HCT116 (cell line): ENCODE results near the gene RPUSD3. TPM values are rescaled to one million over a fixed set of nuclear protein-coding genes. Genes with fewer than 3 reads are reported as not detected.

Experiments
- ATAC-seq: fragments of 200-7000 bp; cut with Tn5 transposase; 2 replicates; pipeline ENCODE4 v1.9.1; 2020; ENCODE audit warnings: mild to moderate bottlenecking, moderate library complexity
- BruUV-seq: library from RNA; stranded (reverse); fragments of 400-500 nt; replicated peaks from 2 replicates; lab custom pipeline; 2021; lab: Mats Ljungman, UMichigan
- CTCF ChIA-PET: fragments of 300-600 bp; sonication (Branson Sonifier 250); formaldehyde crosslinking; loops from one replicate; lab custom pipeline; 2021; ENCODE audit warnings: antibody characterized with exemption; lab: Charles Lee
- POLR2A ChIA-PET: fragments of 300-600, 350-600 bp; sonication (Branson Sonifier 250); formaldehyde crosslinking; loops from one replicate; lab custom pipeline; 2021; ENCODE audit warnings: antibody characterized with exemption; lab: Charles Lee
- RAD21 ChIA-PET, 2 experiments: fragments of 300-600 bp; sonication (Branson Sonifier 250); formaldehyde crosslinking; loops; one replicate each; lab custom pipeline; 2023; ENCODE audit warnings: low total read pairs in 2 of 2; ENCODE audit not compliant: uncharacterized antibody in 2 of 2, unreplicated experiment in 2 of 2, low non-redundant PET in 1 of 2; lab: Charles Lee
- DNase-seq: peaks from one replicate; pipeline ENCODE4 v3.0.0-alpha.2; 2010; ENCODE audit warnings: low read depth, low spot score
- H2AFZ ChIP-seq: fragments of 200-600 bp; shearing (Covaris generic), sonication (generic); 2 replicates; pipeline ENCODE4 v1.6.1; 2017; ENCODE audit warnings: low read depth, mixed run types, mixed read lengths, antibody characterized with exemption, low read length; ENCODE audit not compliant: poor library complexity, severe bottlenecking
- H3K27ac ChIP-seq: 2 replicates; pipeline ENCODE4 v1.5.1; 2012; ENCODE audit warnings: low read depth, low read length
- H3K27me3 ChIP-seq: fragments of 200-600 bp; sonication (generic); 2 replicates; pipeline ENCODE4 v1.6.1; 2016; ENCODE audit warnings: mixed run types, low read length, mixed read lengths; ENCODE audit not compliant: insufficient read depth
- H3K36me3 ChIP-seq, 2 experiments: fragments of 200-500 bp in 1 of 2; fragments of 200-600 bp in 1 of 2; sonication (Bioruptor generic) in 1 of 2; sonication (generic) in 1 of 2; 2 replicates each; pipeline versions ENCODE4 v1.5.1 to v1.6.1; 2014 to 2016; ENCODE audit warnings: low read length in 2 of 2, inconsistent platforms in 1 of 2, mixed read lengths in 1 of 2, mixed run types in 1 of 2; ENCODE audit not compliant: insufficient read depth in 2 of 2, control insufficient read depth in 1 of 2
- H3K4me1 ChIP-seq, 2 experiments: fragments of 200-600 bp in 1 of 2; sonication (generic) in 1 of 2; 2 replicates each; pipeline versions ENCODE4 v1.5.1 to v1.6.1; 2012 to 2017; ENCODE audit warnings: low read length in 2 of 2, inconsistent platforms in 1 of 2, mild to moderate bottlenecking in 1 of 2, mixed read lengths in 1 of 2, mixed run types in 1 of 2, moderate library complexity in 1 of 2; ENCODE audit not compliant: insufficient read depth in 2 of 2, control insufficient read depth in 1 of 2
- H3K4me2 ChIP-seq: fragments of 200-600 bp; sonication (generic); 2 replicates; pipeline ENCODE4 v1.6.1; 2017; ENCODE audit warnings: mixed run types, low read length, mixed read lengths
- H3K4me3 ChIP-seq, 2 experiments: fragments of 200-600 bp in 1 of 2; sonication (generic) in 1 of 2; replicated peaks in 1 of 2; 2 replicates each; pipeline ENCODE4 v1.5.1; 2011 to 2016; ENCODE audit warnings: low read length in 2 of 2, control low read depth in 1 of 2, low read depth in 1 of 2, mild to moderate bottlenecking in 1 of 2, mixed read lengths in 1 of 2, mixed run types in 1 of 2
- H3K79me2 ChIP-seq: fragments of 200-600 bp; sonication (generic); 2 replicates; pipeline ENCODE4 v1.6.1; 2017; ENCODE audit warnings: mild to moderate bottlenecking, mixed run types, low read length, moderate library complexity, mixed read lengths; ENCODE audit not compliant: insufficient read depth
- H3K9ac ChIP-seq: fragments of 200-600 bp; sonication (generic); 2 replicates; pipeline ENCODE4 v1.6.1; 2016; ENCODE audit warnings: low read length, mixed read lengths
- H3K9me2 ChIP-seq: fragments of 200-600 bp; sonication (generic), shearing (Covaris generic); 2 replicates; pipeline ENCODE4 v1.6.1; 2017; ENCODE audit warnings: mixed run types, mild to moderate bottlenecking, moderate library complexity; ENCODE audit not compliant: insufficient read depth
- H3K9me3 ChIP-seq, 2 experiments: fragments of 200-500 bp in 1 of 2; fragments of 200-600 bp in 1 of 2; sonication (Bioruptor generic) in 1 of 2; sonication (generic) in 1 of 2; 2 replicates each; pipeline ENCODE4 v1.6.1; 2014 to 2017; ENCODE audit warnings: low read length in 2 of 2, mixed read lengths in 2 of 2, inconsistent platforms in 1 of 2, low read depth in 1 of 2, mild to moderate bottlenecking in 1 of 2, mixed run types in 1 of 2, moderate library complexity in 1 of 2; ENCODE audit not compliant: control insufficient read depth in 1 of 2, insufficient read depth in 1 of 2
- H4K20me1 ChIP-seq: fragments of 200-600 bp; sonication (generic), shearing (Covaris generic); 2 replicates; pipeline ENCODE4 v1.6.1; 2017; ENCODE audit warnings: mixed run types, mild to moderate bottlenecking, moderate library complexity; ENCODE audit not compliant: insufficient read depth
- ATF3 ChIP-seq: IDR thresholded peaks from 2 replicates; pipeline ENCODE4 v1.6.1; 2012
- CTCF ChIP-seq, 3 experiments: fragments of 200-600 bp in 1 of 3; sonication (generic) in 1 of 3; IDR thresholded peaks in 2 of 3; conservative IDR thresholded peaks in 1 of 3; 2 replicates each; pipeline ENCODE4 v1.5.1; 2012 to 2017; ENCODE audit warnings: low read depth in 2 of 3, low read length in 2 of 3, antibody characterized with exemption in 1 of 3, borderline replicate concordance in 1 of 3, control low read depth in 1 of 3, mild to moderate bottlenecking in 1 of 3, mixed read lengths in 1 of 3, mixed run types in 1 of 3, moderate library complexity in 1 of 3; ENCODE audit not compliant: insufficient read depth in 1 of 3
- EZH2phosphoT487 ChIP-seq: fragments of 200-600 bp; IDR thresholded peaks from 2 replicates; pipeline ENCODE4 v1.6.1; 2018; ENCODE audit warnings: antibody characterized with exemption, borderline replicate concordance
- JUND ChIP-seq: IDR thresholded peaks from 2 replicates; pipeline ENCODE4 v1.6.1; 2012
- MAX ChIP-seq: IDR thresholded peaks from 2 replicates; pipeline ENCODE4 v1.6.1; 2012
- POLR2A ChIP-seq: IDR thresholded peaks from 2 replicates; pipeline ENCODE4 v1.7.0; 2011; ENCODE audit warnings: borderline replicate concordance; ENCODE audit not compliant: insufficient read depth, insufficient read length; ENCODE audit errors: extremely low read depth
- RAD21 ChIP-seq: IDR thresholded peaks from 2 replicates; pipeline ENCODE4 v1.6.1; 2012; ENCODE audit warnings: low read depth, mild to moderate bottlenecking
- REST ChIP-seq: IDR thresholded peaks from 2 replicates; pipeline ENCODE4 v1.6.1; 2012; ENCODE audit warnings: low read depth
- SIN3A ChIP-seq: IDR thresholded peaks from 2 replicates; pipeline ENCODE4 v1.6.1; 2012; ENCODE audit warnings: low read depth
- SRF ChIP-seq: IDR thresholded peaks from 2 replicates; pipeline ENCODE4 v1.6.1; 2012; ENCODE audit warnings: low read depth
- YY1 ChIP-seq: IDR thresholded peaks from 2 replicates; pipeline ENCODE4 v1.6.1; 2011; ENCODE audit warnings: low read length, low read depth, moderate library complexity, mild to moderate bottlenecking; ENCODE audit not compliant: insufficient replicate concordance; ENCODE audit errors: extremely low read depth
- ZFX ChIP-seq: fragments of 450-650 bp; IDR thresholded peaks from 2 replicates; pipeline ENCODE4 v1.6.1; 2017
- ZNF274 ChIP-seq: fragments of 200-500 bp; sonication (Bioruptor generic); IDR thresholded peaks from 2 replicates; pipeline ENCODE4 v1.6.1; 2014; ENCODE audit warnings: mild to moderate bottlenecking, low read depth, low read length, inconsistent platforms
- intact Hi-C: fragments of 100-400 bp; cut with micrococcal nuclease; formaldehyde crosslinking; loops from 2 replicates; pipeline ENCODE4 v1.10.0; 2022
- total RNA-seq: library from RNA; stranded (reverse); gene quantifications from one replicate; pipeline ENCODE4 v1.2.1, GENCODE V29; 2021; ENCODE audit not compliant: unreplicated experiment

RPUSD3 gene
- total RNA-seq, 1 experiment from 2014 or later: 58.0 TPM

- Histone ChIP-seq H2AFZ (no peak overlapping the region), H3K27me3 (no peaks in the 10 kb centered on the region), H3K9ac (no peak overlapping the region), H3K4me1 (no peaks in the 10 kb centered on the region), H3K36me3 (peaks cover 2 to 6% of the 10 kb centered on the region in 2 experiments; a peak in 2 of 4 replicates), H3K79me2 (no peaks in the 10 kb centered on the region), H3K4me2 (no peak overlapping the region), H3K27ac (no peak overlapping the region), H3K9me3 (no peaks in the 10 kb centered on the region), H3K9me2 (no peaks in the 10 kb centered on the region), H4K20me1 (no peaks in the 10 kb centered on the region), H3K4me3 (no peak overlapping the region)
- POLR2A ChIA-PET: no interaction called here
- intact Hi-C loops: no loop called here
- TF ChIP-seq SIN3A: no peak
- TF ChIP-seq ZFX: no peak
- TF ChIP-seq REST: no peak
- TF ChIP-seq ZNF274: no peak
- TF ChIP-seq RAD21: no peak
- TF ChIP-seq ATF3: no peak
- TF ChIP-seq SRF: no peak
- no peak for TF ChIP-seq JUND
- no peak for TF ChIP-seq POLR2A
- TF ChIP-seq CTCF (IDR thresholded peaks at IDR 0.05 in 2 of 3, conservative IDR thresholded peaks at IDR 0.05 in 1 of 3; ENCODE audit: borderline replicate concordance in 1 of 3, insufficient read depth in 1 of 3, low read depth in 2 of 3, low read length in 2 of 3): no peak
- no peak for TF ChIP-seq MAX
- TF ChIP-seq EZH2phosphoT487: no peak
- no peak for TF ChIP-seq YY1
- CTCF ChIA-PET: interaction anchor here (1.2 kb wide), 1 partner anchor 9 kb away, joined by 4 read pairs; no protein-coding TSS in a partner anchor
- no TSS peak for BruUV-seq
- DNase-seq (no peak), ATAC-seq (no peak)
- RAD21 ChIA-PET: no interaction called here
These were observed 26.4 kb downstream of the RPUSD3 start for GRCh38 chr3:9817436-9817835.
